CD8-positive, alpha-beta memory T cell (primary cell): ENCODE measurements around the gene CRISPLD2. TPM values are rescaled to one million over a fixed set of nuclear protein-coding genes. Genes with fewer than 3 reads are reported as not detected.
"Not testable (repeated sequence)": the region's sequence is repeated elsewhere in the genome, so short reads cannot be mapped to it uniquely, and the experiment has no call there.

ENCODE experiments used
- CTCF ChIA-PET: fragments of 350-600 bp; sonication (Branson Sonifier 250); formaldehyde crosslinking; loops from one replicate; lab custom pipeline; 2021; ENCODE audit warnings: antibody characterized with exemption; lab: Charles Lee
- POLR2A ChIA-PET: fragments of 350-600 bp; sonication (Branson Sonifier 250); formaldehyde crosslinking; loops from one replicate; lab custom pipeline; 2021; ENCODE audit warnings: antibody characterized with exemption; lab: Charles Lee
- DNase-seq, 5 donors: peaks; one replicate each; pipeline versions ENCODE4 v3.0.0 to v3.0.0-alpha.2; 2020 to 2022; ENCODE audit warnings: mixed read lengths in 1 of 5
- H3K27ac ChIP-seq: one replicate; pipeline ENCODE4 v1.7.0; 2013; ENCODE audit warnings: low read depth, mild to moderate bottlenecking, low read length, moderate library complexity
- H3K27me3 ChIP-seq: 2 replicates; pipeline ENCODE4 v1.7.0; 2013; ENCODE audit warnings: low read length, mild to moderate bottlenecking; ENCODE audit not compliant: insufficient read depth, poor library complexity, severe bottlenecking
- H3K36me3 ChIP-seq: 2 replicates; pipeline ENCODE4 v1.7.0; 2013; ENCODE audit warnings: mild to moderate bottlenecking, low read length, moderate library complexity; ENCODE audit not compliant: insufficient read depth
- H3K4me1 ChIP-seq: 2 replicates; pipeline ENCODE4 v1.7.0; 2013; ENCODE audit warnings: mild to moderate bottlenecking, low read length, moderate library complexity; ENCODE audit not compliant: insufficient read depth
- H3K4me3 ChIP-seq: 2 replicates; pipeline ENCODE4 v1.7.0; 2013; ENCODE audit warnings: mild to moderate bottlenecking, low read length
- H3K9me3 ChIP-seq: 2 replicates; pipeline ENCODE4 v1.7.0; 2013; ENCODE audit warnings: mild to moderate bottlenecking, low read length
- H3K27ac Mint-ChIP-seq, 8 donors: one replicate each; pipeline ENCODE4 v1.8.0; 2020 to 2021; ENCODE audit warnings: mixed read lengths in 8 of 8, mild to moderate bottlenecking in 6 of 8, inconsistent platforms in 3 of 8, moderate library complexity in 3 of 8
- H3K27me3 Mint-ChIP-seq, 2 donors: one replicate each; pipeline ENCODE4 v1.8.0; 2020 to 2021; ENCODE audit warnings: mixed read lengths in 2 of 2, mild to moderate bottlenecking in 1 of 2, moderate library complexity in 1 of 2
- H3K36me3 Mint-ChIP-seq, 3 donors: one replicate each; pipeline ENCODE4 v1.8.0; 2020 to 2021; ENCODE audit warnings: mixed read lengths in 3 of 3, inconsistent platforms in 1 of 3, mild to moderate bottlenecking in 1 of 3
- H3K4me1 Mint-ChIP-seq, 3 donors: one replicate each; pipeline ENCODE4 v1.8.0; 2020 to 2021; ENCODE audit warnings: mixed read lengths in 3 of 3, inconsistent platforms in 1 of 3, mild to moderate bottlenecking in 1 of 3
- H3K4me3 Mint-ChIP-seq, 7 donors: one replicate each; pipeline ENCODE4 v1.8.0; 2020 to 2021; ENCODE audit warnings: mixed read lengths in 7 of 7, mild to moderate bottlenecking in 6 of 7, moderate library complexity in 4 of 7, inconsistent platforms in 2 of 7
- H3K9me3 Mint-ChIP-seq, 5 donors: one replicate each; pipeline ENCODE4 v1.8.0; 2020 to 2022; ENCODE audit warnings: mixed read lengths in 5 of 5, mild to moderate bottlenecking in 3 of 5, moderate library complexity in 2 of 5, inconsistent platforms in 1 of 5
- polyA plus RNA-seq: library from polyadenylated mRNA; unstranded; fragments of 300-500 nt; fragmentation: Illumina TruSeq; gene quantifications from one replicate; pipeline ENCODE4 v1.2.3, GENCODE V29; 2021
- total RNA-seq, 2 experiments: library from RNA; stranded (reverse); gene quantifications; one replicate each; pipeline ENCODE4 v1.2.3, GENCODE V29; 2021

Gene CRISPLD2
- total and polyA plus RNA-seq, 3 experiments from 2014 or later = 0.04 to 0.05 TPM; not detected in 1

GRCh38 chr16:84826558-84826941, 6.8 kb downstream of the CRISPLD2 start:
- Mint-ChIP-seq H3K9me3 (peaks cover 0 to 2% (median 0%) of the 10 kb centered on the region in 5 donors), H3K27ac (no peak overlapping the region), H3K36me3 (no peaks in the 10 kb centered on the region), H3K4me3 (no peak overlapping the region), H3K4me1 (no peaks in the 10 kb centered on the region), H3K27me3 (peaks cover 21 to 52% of the 10 kb centered on the region in 2 donors)
- H3K27ac ChIP-seq = no peak overlapping the region
- H3K27me3 ChIP-seq = no peaks in the 10 kb centered on the region
- ChIA-PET CTCF (no interaction called here), POLR2A (no interaction called here)
- H3K9me3 ChIP-seq = no peaks in the 10 kb centered on the region
- no peaks in the 10 kb centered on the region for H3K4me1 ChIP-seq
- no peaks in the 10 kb centered on the region for H3K36me3 ChIP-seq
- no peak for DNase-seq
- H3K4me3 ChIP-seq = no peak overlapping the region

GRCh38 chr16:84827131-84827574, 7.4 kb downstream of the CRISPLD2 start:
- ChIA-PET POLR2A (no interaction called here), CTCF (no interaction called here)
- no peak overlapping the region for H3K4me3 Mint-ChIP-seq
- H3K4me1 ChIP-seq = no peaks in the 10 kb centered on the region
- H3K27me3 Mint-ChIP-seq = peaks cover 21 to 51% of the 10 kb centered on the region in 2 donors
- H3K9me3 Mint-ChIP-seq = peaks cover 0 to 2% (median 0%) of the 10 kb centered on the region in 5 donors
- no peaks in the 10 kb centered on the region for H3K4me1 Mint-ChIP-seq
- no peaks in the 10 kb centered on the region for H3K9me3 ChIP-seq
- H3K27ac Mint-ChIP-seq = no peak overlapping the region
- H3K27ac ChIP-seq = no peak overlapping the region
- H3K36me3 ChIP-seq = no peaks in the 10 kb centered on the region
- H3K27me3 ChIP-seq = no peaks in the 10 kb centered on the region
- no peak for DNase-seq
- no peaks in the 10 kb centered on the region for H3K36me3 Mint-ChIP-seq
- no peak overlapping the region for H3K4me3 ChIP-seq

- Mint-ChIP-seq H3K4me1 (no peaks in the 10 kb centered on the region), H3K27ac (no peak overlapping the region), H3K4me3 (no peak overlapping the region), H3K27me3 (peaks cover 21 to 47% of the 10 kb centered on the region in 2 donors), H3K36me3 (no peaks in the 10 kb centered on the region), H3K9me3 (no peaks in the 10 kb centered on the region)
- no peaks in the 10 kb centered on the region for H3K36me3 ChIP-seq
- DNase-seq = no peak
- no peaks in the 10 kb centered on the region for H3K9me3 ChIP-seq
- no peaks in the 10 kb centered on the region for H3K4me1 ChIP-seq
- H3K27me3 ChIP-seq = no peaks in the 10 kb centered on the region
- CTCF ChIA-PET = no interaction called here
- POLR2A ChIA-PET = no interaction called here
- no peak overlapping the region for H3K27ac ChIP-seq
- H3K4me3 ChIP-seq = no peak overlapping the region
Measured at GRCh38 chr16:84827897-84828296, 8.1 kb downstream of the CRISPLD2 start.

GRCh38 chr16:84828322-84828721, 8.5 kb downstream of the CRISPLD2 start:
- Mint-ChIP-seq H3K27me3 (peaks cover 19 to 45% of the 10 kb centered on the region in 2 donors), H3K4me1 (no peaks in the 10 kb centered on the region), H3K36me3 (no peaks in the 10 kb centered on the region), H3K9me3 (no peaks in the 10 kb centered on the region), H3K4me3 (no peak overlapping the region), H3K27ac (no peak overlapping the region)
- no peaks in the 10 kb centered on the region for H3K9me3 ChIP-seq
- no peaks in the 10 kb centered on the region for H3K36me3 ChIP-seq
- no peak for DNase-seq
- no peak overlapping the region for H3K4me3 ChIP-seq
- H3K27ac ChIP-seq = no peak overlapping the region
- H3K4me1 ChIP-seq = no peaks in the 10 kb centered on the region
- CTCF ChIA-PET = no interaction called here
- H3K27me3 ChIP-seq = no peaks in the 10 kb centered on the region
- POLR2A ChIA-PET = no interaction called here

- Mint-ChIP-seq H3K4me1 (no peaks in the 10 kb centered on the region), H3K9me3 (no peaks in the 10 kb centered on the region), H3K27ac (no peak overlapping the region), H3K36me3 (no peaks in the 10 kb centered on the region), H3K4me3 (no peak overlapping the region), H3K27me3 (peaks cover 14 to 41% of the 10 kb centered on the region in 2 donors)
- Histone ChIP-seq H3K36me3 (no peaks in the 10 kb centered on the region), H3K27me3 (no peaks in the 10 kb centered on the region), H3K9me3 (no peaks in the 10 kb centered on the region), H3K4me1 (no peaks in the 10 kb centered on the region), H3K27ac (no peak overlapping the region), H3K4me3 (no peak overlapping the region)
- CTCF ChIA-PET = no interaction called here
- POLR2A ChIA-PET = no interaction called here
- no peak for DNase-seq
Measured at GRCh38 chr16:84829168-84829965, 9.6 kb downstream of the CRISPLD2 start.

- ChIA-PET POLR2A (no interaction called here), CTCF (no interaction called here)
- no peaks in the 10 kb centered on the region for H3K4me1 ChIP-seq
- no peak overlapping the region for H3K27ac ChIP-seq
- Mint-ChIP-seq H3K27ac (no peak overlapping the region), H3K36me3 (no peaks in the 10 kb centered on the region), H3K9me3 (no peaks in the 10 kb centered on the region), H3K27me3 (peaks cover 14 to 34% of the 10 kb centered on the region in 2 donors), H3K4me3 (no peak overlapping the region), H3K4me1 (no peaks in the 10 kb centered on the region)
- H3K27me3 ChIP-seq = no peaks in the 10 kb centered on the region
- H3K36me3 ChIP-seq = no peaks in the 10 kb centered on the region
- H3K9me3 ChIP-seq = no peaks in the 10 kb centered on the region
- DNase-seq = no peak
- no peak overlapping the region for H3K4me3 ChIP-seq
Measured at GRCh38 chr16:84830765-84831384, 11.1 kb downstream of the CRISPLD2 start.

- CTCF ChIA-PET, POLR2A ChIA-PET: not testable (repeated sequence)
Measured at GRCh38 chr16:84831728-84832127, 11.9 kb downstream of the CRISPLD2 start.

GRCh38 chr16:84832488-84833143, 12.8 kb downstream of the CRISPLD2 start:
- POLR2A ChIA-PET = no interaction called here
- H3K27me3 ChIP-seq = no peaks in the 10 kb centered on the region
- peak overlapping the region in 1 of 8 donors; percentile 40 for H3K27ac Mint-ChIP-seq

More at GRCh38 chr16:84831728-84832127, 11.9 kb downstream of the CRISPLD2 start:
- peaks cover 16 to 34% of the 10 kb centered on the region in 2 donors for H3K27me3 Mint-ChIP-seq
- H3K27ac ChIP-seq, H3K36me3 ChIP-seq, H3K27ac Mint-ChIP-seq, H3K27me3 ChIP-seq, H3K4me3 ChIP-seq, H3K4me1 Mint-ChIP-seq, H3K36me3 Mint-ChIP-seq, H3K4me3 Mint-ChIP-seq, H3K9me3 Mint-ChIP-seq, H3K4me1 ChIP-seq, DNase-seq, H3K9me3 ChIP-seq: not testable (repeated sequence)

More at GRCh38 chr16:84832488-84833143, 12.8 kb downstream of the CRISPLD2 start:
- Histone ChIP-seq H3K36me3 (no peaks in the 10 kb centered on the region), H3K4me1 (no peaks in the 10 kb centered on the region), H3K27ac (no peak overlapping the region), H3K9me3 (no peaks in the 10 kb centered on the region), H3K4me3 (no peak overlapping the region)
- Mint-ChIP-seq H3K36me3 (peaks cover 0 to under 1% (median 0%) of the 10 kb centered on the region in 3 donors), H3K27me3 (peaks cover 13 to 32% of the 10 kb centered on the region in 2 donors), H3K4me1 (no peaks in the 10 kb centered on the region), H3K4me3 (no peak overlapping the region), H3K9me3 (no peaks in the 10 kb centered on the region)
- CTCF ChIA-PET = no interaction called here
- DNase-seq = no peak
